ENCODE results near the gene AGXT. TPM values are rescaled to one million over a fixed set of nuclear protein-coding genes. Genes with fewer than 3 reads are reported as not detected.

AGXT gene
- total RNA-seq, 8 experiments from 2014 or later: 0.14 to 1.00 (median 0.38) TPM; not detected in 3

Other genes starting within 250 kb of the AGXT start
- gene GPR35, start 243.3 kb upstream of the AGXT start, total RNA-seq: 1 to 10 TPM in 2 of 8 experiments, under 1 TPM in 6; 0.15 to 1.3 (median 0.54) TPM
- under 1 TPM in 7 of 8 experiments, not detected in 1; 0.05 to 0.52 (median 0.21) TPM for gene AQP12B, start 185.9 kb upstream of the AGXT start, total RNA-seq
- not detected for gene AQP12A, start 177.0 kb upstream of the AGXT start, total RNA-seq
- 100 to 1,000 TPM in 5 of 8 experiments, 1 to 10 TPM in 2, under 1 TPM in 1; 0.36 to 180 (median 118) TPM for gene KIF1A, start 48.6 kb upstream of the AGXT start, total RNA-seq
- under 1 TPM in 4 of 8 experiments, not detected in 4; 0.08 to 0.38 (median 0.21) TPM for gene MAB21L4, start 27.3 kb downstream of the AGXT start, total RNA-seq
- 1 to 10 TPM in 1 of 8 experiments, under 1 TPM in 5, not detected in 2; 0.29 to 3.4 (median 0.64) TPM for gene CROCC2, start 37.5 kb downstream of the AGXT start, total RNA-seq
- 10 to 100 TPM in 1 of 8 experiments, 1 to 10 TPM in 4, under 1 TPM in 3; 0.71 to 15.4 (median 2.8) TPM for gene SNED1, start 129.8 kb downstream of the AGXT start, total RNA-seq
- 10 to 100 TPM; 21.6 to 39.3 (median 30.5) TPM for gene MTERF4, start 233.5 kb downstream of the AGXT start, total RNA-seq